Measurements from ENCODE around the gene NNMT.

The NNMT gene

GRCh38 chr11:114265122-114265878, 30.9 kb upstream of the NNMT start:
- H3K9ac ChIP-seq (ENCODE audit: low read length) = no peak overlapping the region
- H3K9me3 ChIP-seq (ENCODE audit: low read length) = no peaks in the 10 kb centered on the region
- no peak overlapping the region for H3K4me2 ChIP-seq (ENCODE audit: low read length)
- no peaks in the 10 kb centered on the region for H3F3A ChIP-seq (ENCODE audit: insufficient read depth, low read length)
- H3K27ac ChIP-seq (ENCODE audit: low read depth, low read length, poor library complexity, severe bottlenecking) = no peak overlapping the region
- H3K27me3 ChIP-seq (ENCODE audit: insufficient read depth, low read length) = no peaks in the 10 kb centered on the region
- TF ChIP-seq, protein P1, sequence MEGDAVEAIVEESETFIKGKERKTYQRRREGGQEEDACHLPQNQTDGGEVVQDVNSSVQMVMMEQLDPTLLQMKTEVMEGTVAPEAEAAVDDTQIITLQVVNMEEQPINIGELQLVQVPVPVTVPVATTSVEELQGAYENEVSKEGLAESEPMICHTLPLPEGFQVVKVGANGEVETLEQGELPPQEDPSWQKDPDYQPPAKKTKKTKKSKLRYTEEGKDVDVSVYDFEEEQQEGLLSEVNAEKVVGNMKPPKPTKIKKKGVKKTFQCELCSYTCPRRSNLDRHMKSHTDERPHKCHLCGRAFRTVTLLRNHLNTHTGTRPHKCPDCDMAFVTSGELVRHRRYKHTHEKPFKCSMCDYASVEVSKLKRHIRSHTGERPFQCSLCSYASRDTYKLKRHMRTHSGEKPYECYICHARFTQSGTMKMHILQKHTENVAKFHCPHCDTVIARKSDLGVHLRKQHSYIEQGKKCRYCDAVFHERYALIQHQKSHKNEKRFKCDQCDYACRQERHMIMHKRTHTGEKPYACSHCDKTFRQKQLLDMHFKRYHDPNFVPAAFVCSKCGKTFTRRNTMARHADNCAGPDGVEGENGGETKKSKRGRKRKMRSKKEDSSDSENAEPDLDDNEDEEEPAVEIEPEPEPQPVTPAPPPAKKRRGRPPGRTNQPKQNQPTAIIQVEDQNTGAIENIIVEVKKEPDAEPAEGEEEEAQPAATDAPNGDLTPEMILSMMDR (IDR thresholded peaks at IDR 0.05; ENCODE audit: low read length) = no peak
- no peak for TF ChIP-seq EZH2 (IDR thresholded peaks at IDR 0.05; ENCODE audit: borderline replicate concordance, low read length)
- no peak overlapping the region for H3K4me3 ChIP-seq (ENCODE audit: low read depth, low read length, poor library complexity, severe bottlenecking)
- no peaks in the 10 kb centered on the region for H3K4me1 ChIP-seq (ENCODE audit: insufficient read depth, low read length, severe bottlenecking)
- no peak overlapping the region for H2AFZ ChIP-seq (ENCODE audit: low read length)
- H3K79me2 ChIP-seq (ENCODE audit: insufficient read depth, low read length) = no peaks in the 10 kb centered on the region
- no peaks in the 10 kb centered on the region for H4K20me1 ChIP-seq (ENCODE audit: insufficient read depth, low read length)
- no peaks in the 10 kb centered on the region for H3K9me2 ChIP-seq (ENCODE audit: low read depth, low read length)
- no peaks in the 10 kb centered on the region for H3K36me3 ChIP-seq (ENCODE audit: insufficient read depth, low read length)

DNA sequence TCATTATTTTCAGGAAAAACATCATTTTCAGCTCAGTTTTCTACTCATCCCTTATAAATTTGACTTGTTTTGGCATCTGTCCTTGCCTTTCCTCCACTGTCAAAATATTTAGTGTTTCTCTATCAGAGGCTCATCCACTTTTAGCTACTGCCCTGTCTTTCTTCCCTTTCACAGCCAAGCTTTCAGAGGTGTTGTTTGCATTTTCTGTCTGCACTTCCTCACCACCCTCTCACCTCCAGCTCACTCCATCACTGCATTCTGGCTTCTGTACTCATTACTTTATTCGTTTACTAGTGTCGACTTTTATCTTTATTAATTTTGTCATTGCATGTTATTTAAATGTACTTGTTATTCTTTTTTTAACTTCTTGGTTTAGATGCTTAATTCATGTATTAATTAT, 26.7 kb upstream of the NNMT start:
- H2AFZ ChIP-seq (ENCODE audit: low read length) = no peak overlapping the region
- no peaks in the 10 kb centered on the region for H3K4me1 ChIP-seq (ENCODE audit: insufficient read depth, low read length, severe bottlenecking)
- H3K9me3 ChIP-seq (ENCODE audit: low read length) = no peaks in the 10 kb centered on the region
- no peaks in the 10 kb centered on the region for H3K27me3 ChIP-seq (ENCODE audit: insufficient read depth, low read length)
- H3F3A ChIP-seq (ENCODE audit: insufficient read depth, low read length) = no peaks in the 10 kb centered on the region
- no peak overlapping the region for H3K4me2 ChIP-seq (ENCODE audit: low read length)
- no peak overlapping the region for H3K9ac ChIP-seq (ENCODE audit: low read length)
- H3K4me3 ChIP-seq (ENCODE audit: low read depth, low read length, poor library complexity, severe bottlenecking) = no peak overlapping the region
- TF ChIP-seq, protein P1 (IDR thresholded peaks at IDR 0.05; ENCODE audit: low read length) = no peak
- no peak for TF ChIP-seq EZH2 (IDR thresholded peaks at IDR 0.05; ENCODE audit: borderline replicate concordance, low read length)
- no peaks in the 10 kb centered on the region for H3K9me2 ChIP-seq (ENCODE audit: low read depth, low read length)
- H3K36me3 ChIP-seq (ENCODE audit: insufficient read depth, low read length) = no peaks in the 10 kb centered on the region
- no peaks in the 10 kb centered on the region for H4K20me1 ChIP-seq (ENCODE audit: insufficient read depth, low read length)
- no peaks in the 10 kb centered on the region for H3K79me2 ChIP-seq (ENCODE audit: insufficient read depth, low read length)
- no peak overlapping the region for H3K27ac ChIP-seq (ENCODE audit: low read depth, low read length, poor library complexity, severe bottlenecking)

GRCh38 chr11:114270531-114271270, 25.5 kb upstream of the NNMT start:
- Histone ChIP-seq H3K27me3 (ENCODE audit: insufficient read depth, low read length) (no peaks in the 10 kb centered on the region), H3K79me2 (ENCODE audit: insufficient read depth, low read length) (no peaks in the 10 kb centered on the region), H3K4me3 (ENCODE audit: low read depth, low read length, poor library complexity, severe bottlenecking) (no peak overlapping the region), H3K9me2 (ENCODE audit: low read depth, low read length) (no peaks in the 10 kb centered on the region), H4K20me1 (ENCODE audit: insufficient read depth, low read length) (no peaks in the 10 kb centered on the region), H3K36me3 (ENCODE audit: insufficient read depth, low read length) (no peaks in the 10 kb centered on the region), H3F3A (ENCODE audit: insufficient read depth, low read length) (no peaks in the 10 kb centered on the region), H3K4me2 (ENCODE audit: low read length) (no peak overlapping the region), H3K9me3 (ENCODE audit: low read length) (no peaks in the 10 kb centered on the region), H3K27ac (ENCODE audit: low read depth, low read length, poor library complexity, severe bottlenecking) (no peak overlapping the region), H2AFZ (ENCODE audit: low read length) (no peak overlapping the region), H3K9ac (ENCODE audit: low read length) (no peak overlapping the region), H3K4me1 (ENCODE audit: insufficient read depth, low read length, severe bottlenecking) (no peaks in the 10 kb centered on the region)
- TF ChIP-seq EZH2 (IDR thresholded peaks at IDR 0.05; ENCODE audit: borderline replicate concordance, low read length) = no peak
- TF ChIP-seq, protein P1 (IDR thresholded peaks at IDR 0.05; ENCODE audit: low read length) = no peak
